GM23338 (cell line): Measurements from ENCODE around the gene FCER2. TPM values are rescaled to one million over a fixed set of nuclear protein-coding genes. Genes with fewer than 3 reads are reported as not detected.

ENCODE experiments used
- ATAC-seq: fragments of 200-7000 bp; cut with Tn5 transposase; 3 replicates; pipeline ENCODE4 v1.9.1; 2020
- DNase-seq: peaks from one replicate; pipeline ENCODE4 v3.0.0-alpha.2; 2015; ENCODE audit warnings: low spot score
- H2AFZ ChIP-seq: fragments of 200-600 bp; sonication (generic); 2 replicates; pipeline ENCODE4 v1.8.0; 2016; ENCODE audit warnings: antibody characterized with exemption, mild to moderate bottlenecking, moderate library complexity
- H3F3A ChIP-seq: fragments of 200-600 bp; sonication (generic); replicated peaks from 2 replicates; pipeline ENCODE4 v1.8.0; 2017; ENCODE audit warnings: antibody characterized with exemption, mixed run types, low read depth
- H3K27ac ChIP-seq: fragments of 200-600 bp; sonication (generic); 2 replicates; pipeline ENCODE4 v1.6.1; 2016; ENCODE audit warnings: low read depth
- H3K27me3 ChIP-seq: fragments of 200-600 bp; sonication (generic); 2 replicates; pipeline ENCODE4 v1.8.0; 2016; ENCODE audit warnings: mild to moderate bottlenecking, mixed run types, moderate library complexity; ENCODE audit not compliant: insufficient read depth
- H3K36me3 ChIP-seq: fragments of 200-600 bp; sonication (generic); 2 replicates; pipeline ENCODE4 v1.8.0; 2016; ENCODE audit warnings: mild to moderate bottlenecking; ENCODE audit not compliant: insufficient read depth
- H3K4me1 ChIP-seq: fragments of 200-600 bp; sonication (generic); 2 replicates; pipeline ENCODE4 v1.8.0; 2016; ENCODE audit warnings: mild to moderate bottlenecking, moderate library complexity; ENCODE audit not compliant: insufficient read depth
- H3K4me2 ChIP-seq: fragments of 200-600 bp; sonication (generic); 2 replicates; pipeline ENCODE4 v1.7.1; 2017; ENCODE audit warnings: mixed run types
- H3K4me3 ChIP-seq: fragments of 200-600 bp; sonication (generic); 2 replicates; pipeline ENCODE4 v1.6.1; 2016; ENCODE audit warnings: mixed run types
- H3K79me2 ChIP-seq: fragments of 200-600 bp; sonication (generic); replicated peaks from 2 replicates; pipeline ENCODE4 v1.8.0; 2017; ENCODE audit warnings: mild to moderate bottlenecking; ENCODE audit not compliant: insufficient read depth
- H3K9me2 ChIP-seq: fragments of 200-600 bp; sonication (generic); 2 replicates; pipeline ENCODE4 v1.8.0; 2017; ENCODE audit not compliant: insufficient read depth
- H4K20me1 ChIP-seq: fragments of 200-600 bp; sonication (generic); replicated peaks from 2 replicates; pipeline ENCODE4 v1.8.0; 2017; ENCODE audit warnings: mild to moderate bottlenecking; ENCODE audit not compliant: insufficient read depth
- H3K27ac Mint-ChIP-seq: 2 replicates; pipeline ENCODE4 v1.8.0; 2020; ENCODE audit warnings: inconsistent platforms, mild to moderate bottlenecking, moderate library complexity, mixed read lengths
- H3K27me3 Mint-ChIP-seq: 3 replicates; pipeline ENCODE4 v1.8.0; 2022; ENCODE audit warnings: low read depth, mild to moderate bottlenecking, moderate library complexity, mixed read lengths, inconsistent platforms; ENCODE audit not compliant: insufficient read depth, poor library complexity
- H3K36me3 Mint-ChIP-seq: 3 replicates; pipeline ENCODE4 v1.8.0; 2021; ENCODE audit warnings: low read depth, mild to moderate bottlenecking, inconsistent platforms, moderate library complexity, mixed read lengths
- H3K4me1 Mint-ChIP-seq: 3 replicates; pipeline ENCODE4 v1.8.0; 2020; ENCODE audit warnings: mild to moderate bottlenecking, inconsistent platforms, mixed read lengths
- H3K4me3 Mint-ChIP-seq: 3 replicates; pipeline ENCODE4 v1.8.0; 2021; ENCODE audit warnings: moderate library complexity, mild to moderate bottlenecking, inconsistent platforms, mixed read lengths
- H3K9me3 Mint-ChIP-seq: 3 replicates; pipeline ENCODE4 v1.8.0; 2020; ENCODE audit warnings: moderate library complexity, mild to moderate bottlenecking, inconsistent platforms, mixed read lengths
- CREB1 ChIP-seq: fragments of 250-450 bp; sonication (Bioruptor Pico); IDR thresholded peaks from 2 replicates; pipeline ENCODE4 v1.5.0; 2020; ENCODE audit warnings: low read depth, mild to moderate bottlenecking, moderate library complexity
- CTCF ChIP-seq, 2 experiments: fragments of 200-600 bp in 1 of 2; sonication (generic) in 1 of 2; conservative IDR thresholded peaks; 2 replicates each; pipeline versions ENCODE4 v1.5.1 to v1.6.1; 2016 to 2017; ENCODE audit warnings: antibody characterized with exemption in 2 of 2, low read depth in 2 of 2, mild to moderate bottlenecking in 2 of 2, moderate library complexity in 1 of 2
- EZH2 ChIP-seq: fragments of 200-600 bp; sonication (generic); IDR thresholded peaks from one replicate; pipeline ENCODE4 v1.8.0; 2017; ENCODE audit warnings: antibody characterized with exemption, mild to moderate bottlenecking, low read depth; ENCODE audit not compliant: unreplicated experiment
- EZH2phosphoT487 ChIP-seq: fragments of 200-600 bp; sonication (generic); IDR thresholded peaks from one replicate; pipeline ENCODE4 v1.8.1; 2018; ENCODE audit warnings: antibody characterized with exemption; ENCODE audit not compliant: unreplicated experiment
- JUNB ChIP-seq: IDR thresholded peaks from one replicate; pipeline ENCODE4 v1.6.1; 2016; ENCODE audit warnings: antibody characterized with exemption; ENCODE audit not compliant: unreplicated experiment
- NANOG ChIP-seq: IDR thresholded peaks from 2 replicates; pipeline ENCODE4 v1.6.1; 2016; ENCODE audit warnings: antibody characterized with exemption, borderline replicate concordance
- POLR2AphosphoS5 ChIP-seq: IDR thresholded peaks from 2 replicates; pipeline ENCODE4 v1.6.1; 2016; ENCODE audit warnings: antibody characterized with exemption, low read depth
- REST ChIP-seq: IDR thresholded peaks from one replicate; pipeline ENCODE4 v1.6.1; 2018; ENCODE audit warnings: antibody characterized with exemption; ENCODE audit not compliant: unreplicated experiment
- ZNF114 ChIP-seq: fragments of 250-450 bp; sonication (Bioruptor Pico); IDR thresholded peaks from 2 replicates; pipeline ENCODE4 v1.5.0; 2020; ENCODE audit warnings: mild to moderate bottlenecking, moderate library complexity
- ZNF331 ChIP-seq: fragments of 250-450 bp; sonication (Bioruptor Pico); IDR thresholded peaks from 2 replicates; pipeline ENCODE4 v1.5.0; 2020; ENCODE audit warnings: low read depth, mild to moderate bottlenecking, moderate library complexity
- ZNF462 ChIP-seq: fragments of 250-450 bp; sonication (Bioruptor Pico); IDR thresholded peaks from 2 replicates; pipeline ENCODE4 v1.5.0; 2020; ENCODE audit warnings: mild to moderate bottlenecking, moderate library complexity
- polyA plus RNA-seq: library from polyadenylated mRNA; unstranded; fragments of >200 nt; fragmentation: Nextera tagmentation; extraction: Ambion mirVana; gene quantifications from 2 replicates; pipeline ENCODE4 v1.2.1, GENCODE V29; 2016
- total RNA-seq: library from RNA; depleted of rRNA; stranded (reverse); fragments of >200 nt; shearing (Covaris generic); gene quantifications from 2 replicates; pipeline ENCODE4 v1.2.3, GENCODE V29; 2014

The FCER2 gene
- total and polyA plus RNA-seq, 2 experiments from 2014 or later, result 0.29 TPM; not detected in 1

GRCh38 chr19:7740682-7741054 lies 38.7 kb upstream of the FCER2 start (continued):
- no peak for TF ChIP-seq EZH2phosphoT487
- no peak for TF ChIP-seq ZNF114
- no peak for TF ChIP-seq EZH2

GRCh38 chr19:7739801-7740681 lies 38.1 kb upstream of the FCER2 start:
- H3K36me3 Mint-ChIP-seq, result no peaks in the 10 kb centered on the region
- no peak overlapping the region for H3K27ac Mint-ChIP-seq
- H3K79me2 ChIP-seq, result no peaks in the 10 kb centered on the region
- no peak overlapping the region for H3K4me3 ChIP-seq
- H3K4me1 ChIP-seq, result no peaks in the 10 kb centered on the region
- ATAC-seq (no peak), DNase-seq (no peak)
- H3K4me2 ChIP-seq, result no peak overlapping the region
- no peaks in the 10 kb centered on the region for H4K20me1 ChIP-seq
- peaks cover 4% of the 10 kb centered on the region; the same call in 2 of the 3 replicates for H3K4me1 Mint-ChIP-seq
- H3K9me2 ChIP-seq, result no peaks in the 10 kb centered on the region
- H3K27me3 Mint-ChIP-seq, result peaks cover 5% of the 10 kb centered on the region
- no peaks in the 10 kb centered on the region for H3F3A ChIP-seq
- no peaks in the 10 kb centered on the region for H3K36me3 ChIP-seq
- no peaks in the 10 kb centered on the region; the same call in 2 of the 3 replicates for H3K9me3 Mint-ChIP-seq
- no peak overlapping the region for H3K4me3 Mint-ChIP-seq
- H2AFZ ChIP-seq, result peak overlapping the region; percentile 94
- no peaks in the 10 kb centered on the region for H3K27me3 ChIP-seq
- no peak overlapping the region for H3K27ac ChIP-seq
- TF ChIP-seq ZNF462 (no peak), ZNF331 (CRISPR knock-in tag) (no peak), ZNF114 (no peak), NANOG (no peak), CREB1 (no peak), EZH2phosphoT487 (no peak), CTCF (conservative IDR thresholded peaks at IDR 0.05; ENCODE audit: low read depth in 2 of 2) (no peak), EZH2 (no peak), POLR2AphosphoS5 (no peak), JUNB (no peak), REST (no peak)
